Astrocyte of the hippocampus (primary cell): ENCODE results near the gene OR6F1.
"Not testable (repeated sequence)": the region's sequence is repeated elsewhere in the genome, so short reads cannot be mapped to it uniquely, and the experiment has no call there.

Experiments used
- DNase-seq: peaks from one replicate; pipeline ENCODE4 v3.0.0; 2011; ENCODE audit warnings: low read depth, low spot score

Gene OR6F1

DNA sequence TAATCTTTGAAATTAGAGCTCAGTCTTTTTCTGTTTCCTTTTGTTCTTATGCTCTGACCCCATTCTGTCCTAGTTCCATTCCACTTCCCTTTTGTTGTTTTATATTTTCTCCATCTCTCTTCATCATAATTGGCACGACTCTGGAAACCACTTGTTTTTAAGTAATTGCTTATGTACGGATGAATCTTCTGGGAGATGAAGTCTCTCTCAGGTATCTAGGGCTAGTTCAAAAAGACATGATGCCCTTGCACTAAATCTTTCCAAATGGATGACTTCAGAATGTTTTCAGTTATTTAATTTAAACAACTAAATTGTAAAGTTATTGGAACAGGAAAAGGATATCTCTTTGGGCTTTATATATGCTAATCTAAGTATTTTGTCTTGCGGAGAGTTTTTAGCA lies at the start of gene OR6F1:
TSS of gene OR6F1 (minus strand) at position 101 of the 400 bp plus-strand sequence. CDS start 3,891 bp downstream, outside the sequence.
- DNase-seq = no peak

DNA sequence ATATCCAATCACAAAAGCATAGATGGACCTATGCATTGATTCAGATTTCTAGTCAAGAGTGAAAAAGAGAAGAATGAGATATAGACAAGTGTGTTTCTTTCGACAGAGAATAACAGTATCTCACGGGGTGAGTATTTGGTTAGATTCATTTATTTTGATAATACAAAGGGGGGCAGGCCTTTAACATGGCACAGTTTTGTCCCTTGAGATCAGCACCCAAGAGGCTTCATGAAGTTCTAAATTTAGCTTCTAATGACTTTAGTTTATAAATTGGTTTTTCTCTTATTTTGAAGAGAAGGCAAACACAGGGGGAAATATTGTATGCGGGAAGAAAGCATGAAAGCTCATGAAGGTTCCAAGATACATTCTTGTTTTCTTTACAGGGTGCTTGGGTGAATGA lies 44.0 kb upstream of the OR6F1 start, which contains the start of gene OR1C1:
TSS of gene OR1C1 (minus strand) at position 101 of the 400 bp plus-strand sequence. CDS start 2,150 bp downstream, outside the sequence.
- DNase-seq = no peak

GRCh38 chr1:247754311-247754710 lies 37.9 kb upstream of the OR6F1 start:
- DNase-seq = not testable (repeated sequence)

GRCh38 chr1:247749870-247750269 lies 33.4 kb upstream of the OR6F1 start:
- no peak for DNase-seq

- DNase-seq = no peak
Observed at GRCh38 chr1:247748041-247748440, 31.6 kb upstream of the OR6F1 start, which contains the start of gene OR14A2. Gene OR14A2 (minus strand): TSS chr1:247748141.

- DNase-seq = peak; percentile 61
Observed at GRCh38 chr1:247747616-247748015, 31.2 kb upstream of the OR6F1 start.

GRCh38 chr1:247746391-247746935 lies 30.0 kb upstream of the OR6F1 start:
- DNase-seq = peak; percentile 51

DNA sequence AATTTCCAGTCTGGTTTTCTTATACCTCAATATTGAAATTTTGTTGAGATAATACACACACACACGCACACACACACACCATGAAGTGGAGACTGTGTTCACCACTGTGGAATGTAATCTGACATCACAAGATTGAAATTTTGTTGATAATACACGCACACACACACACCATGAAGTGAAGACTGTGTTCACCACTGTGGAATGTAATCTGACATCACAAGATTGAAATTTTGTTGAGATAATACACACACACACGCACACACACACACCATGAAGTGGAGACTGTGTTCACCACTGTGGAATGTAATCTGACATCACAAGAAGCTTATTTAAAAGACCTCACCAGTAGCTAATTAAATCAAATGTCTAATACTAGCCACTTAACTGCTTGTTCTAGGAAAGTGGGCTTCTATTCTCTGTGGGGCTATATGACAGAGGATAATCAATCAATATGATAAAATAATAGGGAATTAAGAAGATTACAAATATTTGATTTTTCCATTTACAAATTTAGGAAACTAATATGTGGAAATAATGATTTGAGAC lies 25.8 kb upstream of the OR6F1 start:
- peak; percentile 62 for DNase-seq

- DNase-seq = no peak
Observed at GRCh38 chr1:247741756-247742155, 25.3 kb upstream of the OR6F1 start.

DNA sequence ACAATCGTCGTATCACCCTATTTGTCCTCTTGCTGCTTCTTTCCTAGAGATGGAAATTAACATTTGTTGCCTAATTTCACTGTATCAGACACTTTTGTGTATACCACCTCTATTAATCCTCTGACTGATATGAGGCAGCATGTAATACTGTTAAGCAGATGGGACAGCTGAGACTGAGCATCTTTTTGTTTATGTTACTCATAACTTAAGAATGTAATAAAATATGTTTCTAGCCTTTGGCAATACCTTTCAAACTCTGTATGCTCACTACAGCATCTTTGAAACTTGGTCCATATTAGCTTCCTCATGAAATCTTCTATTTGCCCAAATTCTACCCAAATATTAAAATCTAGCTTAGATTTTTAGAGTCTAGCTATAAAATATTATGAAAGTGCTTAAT lies 24.3 kb upstream of the OR6F1 start:
- DNase-seq = no peak

- no peak for DNase-seq
Observed at GRCh38 chr1:247738315-247738714, 21.9 kb upstream of the OR6F1 start, which contains the start of gene OR14K1. Gene OR14K1 (plus strand): TSS chr1:247738615. CDS start chr1:247738615, 0 bp downstream.

DNA sequence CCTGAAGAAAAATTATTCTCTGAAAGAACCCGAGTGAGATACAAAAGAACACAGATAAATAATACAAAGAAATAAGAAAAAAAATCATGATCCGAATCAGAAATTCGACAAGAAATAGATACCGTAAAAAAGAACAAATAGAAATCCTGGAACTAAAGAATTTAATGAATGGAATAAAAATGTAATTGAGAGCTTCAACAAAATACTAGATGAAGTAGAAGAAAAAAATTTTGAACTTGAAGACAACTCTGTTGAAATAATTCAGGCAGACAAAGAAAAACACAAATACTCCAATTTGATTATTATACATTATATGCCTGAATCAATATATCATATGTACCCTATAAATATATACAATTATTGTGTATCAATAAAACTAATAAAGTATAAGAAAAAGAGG lies 4.8 kb upstream of the OR6F1 start:
- no peak for DNase-seq

GRCh38 chr1:247713753-247714152 lies 2.7 kb downstream of the OR6F1 start:
- DNase-seq = no peak

DNA sequence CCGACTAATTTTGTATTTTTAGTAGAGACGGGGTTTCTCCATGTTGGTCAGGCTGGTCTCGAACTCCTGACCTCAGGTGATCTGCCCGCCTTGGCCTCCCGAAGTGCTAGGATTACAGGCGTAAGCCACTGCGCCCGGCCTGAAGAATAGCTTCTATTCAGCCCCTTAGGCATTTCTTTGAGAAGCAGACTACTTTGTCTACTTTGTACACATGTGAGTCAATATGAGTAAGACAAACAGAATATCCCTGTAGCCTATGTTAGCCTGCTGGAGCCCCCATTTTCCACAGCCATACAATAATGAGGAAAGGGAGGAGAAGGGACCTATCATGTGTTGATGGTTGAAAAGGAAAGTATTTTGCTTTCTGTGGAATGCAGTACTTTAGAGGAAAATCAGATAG lies 5.8 kb downstream of the OR6F1 start:
- not testable (repeated sequence) for DNase-seq

DNA sequence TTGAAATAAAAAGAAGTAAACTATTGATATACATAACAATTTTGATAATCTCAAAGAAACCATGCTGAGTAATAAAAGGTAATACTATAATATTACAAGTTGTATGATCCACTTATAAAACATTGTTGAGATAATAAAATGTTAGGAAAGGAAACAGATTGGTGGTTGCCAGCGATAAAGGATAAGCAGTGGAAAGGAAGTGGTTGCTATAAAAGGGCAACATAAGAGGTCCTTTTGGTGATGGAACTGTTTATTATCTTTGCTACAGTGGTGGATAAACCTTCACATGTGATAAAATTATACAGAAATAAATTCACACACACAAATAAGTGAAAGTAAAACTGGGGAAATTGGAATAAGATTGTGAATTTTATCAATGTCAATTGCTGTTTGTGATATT lies 15.1 kb downstream of the OR6F1 start:
- no peak for DNase-seq

- DNase-seq = peak; percentile 66
Observed at GRCh38 chr1:247681288-247681897, 35.1 kb downstream of the OR6F1 start.

- no peak for DNase-seq
Observed at GRCh38 chr1:247680171-247680570, 36.3 kb downstream of the OR6F1 start.

GRCh38 chr1:247679639-247680038 lies 36.8 kb downstream of the OR6F1 start, which contains the start of gene OR13G1:
Gene OR13G1 (minus strand): TSS chr1:247679739. CDS start chr1:247673041, 6,698 bp downstream.
- DNase-seq = no peak

DNA sequence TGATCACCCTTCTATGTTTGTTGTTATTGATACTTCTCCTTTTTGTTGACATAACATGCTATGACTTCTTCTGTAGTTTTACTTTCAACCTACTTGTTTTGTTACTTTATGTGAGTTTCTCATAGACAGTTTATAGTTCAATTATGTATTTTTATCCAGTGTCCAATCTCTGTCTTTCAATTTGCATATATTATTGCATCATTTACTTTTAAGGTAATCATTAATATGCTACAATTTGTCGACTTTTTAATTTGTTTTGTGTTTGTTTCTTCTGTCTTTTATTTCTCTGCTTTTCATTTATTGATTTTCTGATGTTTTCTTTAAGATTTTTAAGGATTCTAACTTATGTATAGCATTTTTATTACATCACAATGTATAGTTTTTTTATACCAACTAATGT lies 47.2 kb downstream of the OR6F1 start:
- no peak for DNase-seq
